Measurements from ENCODE around the gene SLC25A22.

The SLC25A22 gene

GRCh38 chr11:760236-760635 lies 37.8 kb downstream of the SLC25A22 start:
- no peak for TF ChIP-seq CTCF (IDR thresholded peaks at IDR 0.05)
- Mint-ChIP-seq H3K27me3 (ENCODE audit: low read depth, poor library complexity) (peaks cover 6% of the 10 kb centered on the region), H3K4me3 (no peak overlapping the region), H3K9me3 (no peaks in the 10 kb centered on the region), H3K4me1 (no peaks in the 10 kb centered on the region), H3K27ac (no peak overlapping the region), H3K36me3 (ENCODE audit: low read depth) (peaks cover 45% of the 10 kb centered on the region)
- DNase-seq: no peak

GRCh38 chr11:749731-750130 lies 48.4 kb downstream of the SLC25A22 start:
- Mint-ChIP-seq H3K9me3 (no peaks in the 10 kb centered on the region), H3K36me3 (ENCODE audit: low read depth) (peaks cover 9% of the 10 kb centered on the region), H3K27me3 (ENCODE audit: low read depth, poor library complexity) (peaks cover 4% of the 10 kb centered on the region), H3K4me3 (peak overlapping the region; percentile 36), H3K27ac (no peak overlapping the region), H3K4me1 (peaks cover 21% of the 10 kb centered on the region)
- DNase-seq: no peak
- no peak for TF ChIP-seq CTCF (IDR thresholded peaks at IDR 0.05)

- peak overlapping the region; percentile 80 for H3K4me3 Mint-ChIP-seq
- TF ChIP-seq CTCF (IDR thresholded peaks at IDR 0.05): no peak
- H3K9me3 Mint-ChIP-seq: no peaks in the 10 kb centered on the region
- H3K4me1 Mint-ChIP-seq: peaks cover 25% of the 10 kb centered on the region
- H3K27ac Mint-ChIP-seq: no peak overlapping the region
- peaks cover 17% of the 10 kb centered on the region for H3K27me3 Mint-ChIP-seq (ENCODE audit: low read depth, poor library complexity)
- no peak for DNase-seq
- peaks cover 9% of the 10 kb centered on the region for H3K36me3 Mint-ChIP-seq (ENCODE audit: low read depth)
Observed at GRCh38 chr11:748007-748359, 50.1 kb downstream of the SLC25A22 start.

GRCh38 chr11:747158-748006 lies 50.7 kb downstream of the SLC25A22 start, which contains the start of gene TALDO1:
TALDO1 (plus strand) TSS chr11:747464; CDS start chr11:747482, 18 bp downstream.
- no peak for TF ChIP-seq CTCF (IDR thresholded peaks at IDR 0.05)
- Mint-ChIP-seq H3K4me1 (peaks cover 25% of the 10 kb centered on the region), H3K9me3 (no peaks in the 10 kb centered on the region), H3K27ac (no peak within 1 kb of the TSS), H3K36me3 (ENCODE audit: low read depth) (peaks cover 6% of the 10 kb centered on the region), H3K27me3 (ENCODE audit: low read depth, poor library complexity) (peaks cover 19% of the 10 kb centered on the region), H3K4me3 (peak within 1 kb of the TSS; percentile 83)
- DNase-seq: peak; percentile 96

- no peaks in the 10 kb centered on the region for H3K9me3 Mint-ChIP-seq
- DNase-seq: no peak
Observed at GRCh38 chr11:746289-747157, 51.6 kb downstream of the SLC25A22 start.

More at GRCh38 chr11:746289-747157, 51.6 kb downstream of the SLC25A22 start:
- Mint-ChIP-seq H3K27ac (no peak overlapping the region), H3K4me3 (peak overlapping the region; percentile 83), H3K4me1 (peaks cover 25% of the 10 kb centered on the region), H3K36me3 (ENCODE audit: low read depth) (no peaks in the 10 kb centered on the region), H3K27me3 (ENCODE audit: low read depth, poor library complexity) (peaks cover 19% of the 10 kb centered on the region)
- no peak for TF ChIP-seq CTCF (IDR thresholded peaks at IDR 0.05)

Measured in nephron progenitor cell (in vitro differentiated cells).